Measurements from ENCODE around the gene CSF1.
"Not testable (repeated sequence)": the region's sequence is repeated elsewhere in the genome, so short reads cannot be mapped to it uniquely, and the experiment has no call there.

Gene CSF1

GRCh38 chr1:109950509-109950908 is 39.9 kb downstream of the CSF1 start:
- no peak for TF ChIP-seq CTCF (conservative IDR thresholded peaks at IDR 0.05; ENCODE audit: control insufficient read depth, insufficient read depth, low read depth, low read length)
- DNase-seq (ENCODE audit: low read depth) = no peak
- no peak overlapping the region for H3K4me3 ChIP-seq (ENCODE audit: control insufficient read depth, low read depth, low read length)

- not testable (repeated sequence) for H3K4me3 ChIP-seq (ENCODE audit: control insufficient read depth, low read depth, low read length); DNase-seq (ENCODE audit: low read depth)
These were observed 40.9 kb downstream of the CSF1 start for GRCh38 chr1:109951501-109951900.

GRCh38 chr1:109954041-109954512 is 43.4 kb downstream of the CSF1 start:
- DNase-seq (ENCODE audit: low read depth) = no peak

GRCh38 chr1:109959632-109959973 is 49.0 kb downstream of the CSF1 start:
- TF ChIP-seq CTCF (conservative IDR thresholded peaks at IDR 0.05; ENCODE audit: control insufficient read depth, insufficient read depth, low read depth, low read length) = no peak
- DNase-seq (ENCODE audit: low read depth) = no peak
- no peak overlapping the region for H3K4me3 ChIP-seq (ENCODE audit: control insufficient read depth, low read depth, low read length)

More at GRCh38 chr1:109954041-109954512, 43.4 kb downstream of the CSF1 start:
- TF ChIP-seq CTCF (conservative IDR thresholded peaks at IDR 0.05; ENCODE audit: control insufficient read depth, insufficient read depth, low read depth, low read length) = no peak
- H3K4me3 ChIP-seq (ENCODE audit: control insufficient read depth, low read depth, low read length) = no peak overlapping the region

- H3K4me3 ChIP-seq (ENCODE audit: control insufficient read depth, low read depth, low read length) = no peak overlapping the region
- TF ChIP-seq CTCF (conservative IDR thresholded peaks at IDR 0.05; ENCODE audit: control insufficient read depth, insufficient read depth, low read depth, low read length) = peak; percentile 22
- peak; percentile 79 for DNase-seq (ENCODE audit: low read depth)
These were observed 49.5 kb downstream of the CSF1 start for GRCh38 chr1:109959974-109960744.

- TF ChIP-seq CTCF (conservative IDR thresholded peaks at IDR 0.05; ENCODE audit: control insufficient read depth, insufficient read depth, low read depth, low read length) = no peak
- no peak for DNase-seq (ENCODE audit: low read depth)
- no peak overlapping the region for H3K4me3 ChIP-seq (ENCODE audit: control insufficient read depth, low read depth, low read length)
These were observed 50.1 kb downstream of the CSF1 start for GRCh38 chr1:109960745-109961094.

- peak; percentile 77 for DNase-seq (ENCODE audit: low read depth)
- no peak overlapping the region for H3K4me3 ChIP-seq (ENCODE audit: control insufficient read depth, low read depth, low read length)
- no peak for TF ChIP-seq CTCF (conservative IDR thresholded peaks at IDR 0.05; ENCODE audit: control insufficient read depth, insufficient read depth, low read depth, low read length)
These were observed 53.2 kb downstream of the CSF1 start for GRCh38 chr1:109963864-109964263.

All from fibroblast of mammary gland (primary cell).